CD4-positive, alpha-beta memory T cell (primary cell): ENCODE data around the gene HTR1D. TPM values are rescaled to one million over a fixed set of nuclear protein-coding genes. Genes with fewer than 3 reads are reported as not detected.
A peak's percentile ranks its signal among the peaks of the same experiment; 100 is the strongest.

Experiments used
- CTCF ChIA-PET: fragments of 350-600 bp; sonication (Branson Sonifier 250); formaldehyde crosslinking; loops from one replicate; lab custom pipeline; 2021; ENCODE audit warnings: inconsistent platforms; ENCODE audit not compliant: partially characterized antibody; lab: Charles Lee
- POLR2A ChIA-PET: fragments of 350-600 bp; sonication (Branson Sonifier 250); formaldehyde crosslinking; loops from one replicate; lab custom pipeline; 2021; ENCODE audit not compliant: partially characterized antibody; lab: Charles Lee
- DNase-seq, 5 donors: peaks; one replicate each; pipeline versions ENCODE4 v3.0.0 to v3.0.0-alpha.2; 2020 to 2022; ENCODE audit warnings: mixed read lengths in 1 of 5
- H3K27ac ChIP-seq: one replicate; pipeline ENCODE4 v1.7.0; 2013; ENCODE audit warnings: low read depth, low read length
- H3K27me3 ChIP-seq: 2 replicates; pipeline ENCODE4 v1.7.0; 2013; ENCODE audit warnings: mild to moderate bottlenecking, low read length, moderate library complexity; ENCODE audit not compliant: insufficient read depth
- H3K36me3 ChIP-seq: 2 replicates; pipeline ENCODE4 v1.7.0; 2013; ENCODE audit warnings: mild to moderate bottlenecking, low read length, moderate library complexity; ENCODE audit not compliant: insufficient read depth
- H3K4me1 ChIP-seq: 2 replicates; pipeline ENCODE4 v1.7.0; 2013; ENCODE audit warnings: mild to moderate bottlenecking, low read length, moderate library complexity; ENCODE audit not compliant: insufficient read depth
- H3K4me3 ChIP-seq, 2 donors: one replicate each; pipeline ENCODE4 v1.7.0; 2013; ENCODE audit warnings: low read length in 2 of 2, mild to moderate bottlenecking in 1 of 2
- H3K9me3 ChIP-seq, 2 donors: one replicate each; pipeline ENCODE4 v1.7.0; 2013; ENCODE audit warnings: low read length in 2 of 2, control low read depth in 1 of 2; ENCODE audit not compliant: control insufficient read depth in 1 of 2
- H3K27ac Mint-ChIP-seq, 7 donors: one replicate each; pipeline ENCODE4 v1.8.0; 2020 to 2021; ENCODE audit warnings: mixed read lengths in 7 of 7, mild to moderate bottlenecking in 6 of 7, inconsistent platforms in 3 of 7, moderate library complexity in 3 of 7
- H3K27me3 Mint-ChIP-seq, 2 donors: one replicate each; pipeline ENCODE4 v1.8.0; 2020 to 2021; ENCODE audit warnings: mixed read lengths in 2 of 2
- H3K36me3 Mint-ChIP-seq, 2 donors: one replicate each; pipeline ENCODE4 v1.8.0; 2020 to 2021; ENCODE audit warnings: mixed read lengths in 2 of 2, inconsistent platforms in 1 of 2, mild to moderate bottlenecking in 1 of 2
- H3K4me1 Mint-ChIP-seq, 4 donors: one replicate each; pipeline ENCODE4 v1.8.0; 2020 to 2021; ENCODE audit warnings: mixed read lengths in 4 of 4, mild to moderate bottlenecking in 1 of 4
- H3K4me3 Mint-ChIP-seq, 8 donors: one replicate each; pipeline ENCODE4 v1.8.0; 2020 to 2021; ENCODE audit warnings: mixed read lengths in 8 of 8, mild to moderate bottlenecking in 7 of 8, moderate library complexity in 6 of 8, inconsistent platforms in 3 of 8
- H3K9me3 Mint-ChIP-seq, 8 donors: one replicate each; pipeline ENCODE4 v1.8.0; 2020 to 2021; ENCODE audit warnings: mixed read lengths in 8 of 8, mild to moderate bottlenecking in 5 of 8, inconsistent platforms in 3 of 8, moderate library complexity in 1 of 8
- intact Hi-C: fragments of 100-400 bp; cut with micrococcal nuclease; formaldehyde crosslinking; loops from one replicate; pipeline ENCODE4 v1.15.1; 2023
- polyA plus RNA-seq, 2 donors: library from polyadenylated mRNA; unstranded; fragments of 300-500 nt; fragmentation: Illumina TruSeq; gene quantifications; one replicate each; pipeline ENCODE4 v1.2.3, GENCODE V29; 2021
- total RNA-seq, 2 experiments: library from RNA; stranded (reverse); gene quantifications; one replicate each; pipeline ENCODE4 v1.2.3, GENCODE V29; 2021

HTR1D gene
- total and polyA plus RNA-seq, 4 experiments from 2014 or later: not detected

- Histone ChIP-seq H3K4me1 (peaks cover 14% of the 10 kb centered on the region), H3K27ac (no peak overlapping the region), H3K27me3 (no peaks in the 10 kb centered on the region), H3K9me3 (no peaks in the 10 kb centered on the region), H3K4me3 (peak overlapping the region in 1 of 2 donors; percentile 41), H3K36me3 (no peaks in the 10 kb centered on the region)
- Mint-ChIP-seq H3K27ac (peak overlapping the region in 1 of 7 donors; percentile 46), H3K36me3 (no peaks in the 10 kb centered on the region), H3K27me3 (no peaks in the 10 kb centered on the region), H3K4me1 (peaks cover 6 to 17% (median 11%) of the 10 kb centered on the region in 4 donors), H3K4me3 (peak overlapping the region; percentile 68 to 87 (median 76)), H3K9me3 (no peaks in the 10 kb centered on the region)
- DNase-seq: no peak
- ChIA-PET CTCF (interaction anchor here (1.5 to 17.5 kb wide), 2 partner anchors 8 to 79 kb away, joined by 4 to 694 read pairs; partner anchors contain the start of gene LUZP1), POLR2A (interaction anchor here (0.8 to 1.4 kb wide), 6 partner anchors 29 to 78 kb away, joined by 3 to 6 read pairs (median 4); no protein-coding TSS in a partner anchor)
- intact Hi-C loops: no loop called here
Measured at GRCh38 chr1:23177031-23177430, 40.3 kb downstream of the HTR1D start.

GRCh38 chr1:23174426-23175110 is 42.7 kb downstream of the HTR1D start:
- Histone ChIP-seq H3K9me3 (no peaks in the 10 kb centered on the region), H3K27ac (no peak overlapping the region), H3K36me3 (no peaks in the 10 kb centered on the region), H3K4me3 (no peak overlapping the region), H3K4me1 (peaks cover 19% of the 10 kb centered on the region), H3K27me3 (no peaks in the 10 kb centered on the region)
- no peak overlapping the region for H3K27ac Mint-ChIP-seq
- intact Hi-C loops: no loop called here
- H3K4me1 Mint-ChIP-seq: peaks cover 9 to 23% (median 15%) of the 10 kb centered on the region in 4 donors
- no peaks in the 10 kb centered on the region for H3K36me3 Mint-ChIP-seq
- POLR2A ChIA-PET: no interaction called here
- no peaks in the 10 kb centered on the region for H3K27me3 Mint-ChIP-seq
- DNase-seq: no peak
- H3K9me3 Mint-ChIP-seq: no peaks in the 10 kb centered on the region
- H3K4me3 Mint-ChIP-seq: peak overlapping the region in 1 of 8 donors; percentile 23
- CTCF ChIA-PET: interaction anchor here (0.9 to 13.6 kb wide), 4 partner anchors 10 to 76 kb away, joined by 3 to 126 read pairs (median 8); no protein-coding TSS in a partner anchor

DNA sequence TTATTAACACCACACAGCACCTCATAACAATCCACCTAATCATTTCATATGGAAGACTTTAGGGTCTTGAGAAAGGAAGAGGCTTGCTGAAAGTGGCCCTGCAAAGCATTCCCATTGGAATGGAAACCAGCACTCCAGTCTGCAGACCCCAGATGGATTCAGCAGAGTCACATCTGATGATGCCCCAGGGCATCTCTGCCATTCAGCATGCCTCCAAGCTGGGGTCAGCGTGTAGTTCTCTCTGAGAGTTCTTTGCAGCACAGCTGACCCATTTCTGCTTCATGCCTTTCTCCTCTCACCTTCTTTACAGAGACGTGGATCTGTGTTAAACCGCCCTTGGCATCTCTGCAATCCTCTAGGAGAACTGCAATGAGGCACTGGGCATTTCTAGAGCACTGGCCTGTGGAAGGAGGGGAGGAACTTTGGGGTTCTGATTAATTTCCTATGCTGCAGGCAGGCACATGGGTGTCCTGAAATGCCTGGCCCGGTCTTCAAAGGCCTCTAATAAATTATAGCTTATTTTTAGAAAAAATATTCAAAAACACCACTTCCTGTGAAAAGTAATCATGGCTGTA is 46.0 kb downstream of the HTR1D start:
- Histone ChIP-seq H3K27ac (no peak overlapping the region), H3K4me3 (no peak overlapping the region), H3K4me1 (peaks cover 20% of the 10 kb centered on the region), H3K36me3 (no peaks in the 10 kb centered on the region), H3K27me3 (no peaks in the 10 kb centered on the region), H3K9me3 (no peaks in the 10 kb centered on the region)
- Mint-ChIP-seq H3K27ac (no peak overlapping the region), H3K27me3 (no peaks in the 10 kb centered on the region), H3K36me3 (peaks cover 0 to 4% of the 10 kb centered on the region in 2 donors), H3K9me3 (no peaks in the 10 kb centered on the region), H3K4me3 (no peak overlapping the region), H3K4me1 (peaks cover 16 to 38% (median 27%) of the 10 kb centered on the region in 4 donors)
- ChIA-PET CTCF (interaction anchor here (1.0 to 13.6 kb wide), 3 partner anchors 13 to 72 kb away, joined by 3 to 126 read pairs (median 3); no protein-coding TSS in a partner anchor), POLR2A (interaction anchor here (1.0 to 2.9 kb wide), 2 partner anchors 52 to 68 kb away, joined by 3 to 11 read pairs; no protein-coding TSS in a partner anchor)
- no peak for DNase-seq
- intact Hi-C loops: no loop called here

DNA sequence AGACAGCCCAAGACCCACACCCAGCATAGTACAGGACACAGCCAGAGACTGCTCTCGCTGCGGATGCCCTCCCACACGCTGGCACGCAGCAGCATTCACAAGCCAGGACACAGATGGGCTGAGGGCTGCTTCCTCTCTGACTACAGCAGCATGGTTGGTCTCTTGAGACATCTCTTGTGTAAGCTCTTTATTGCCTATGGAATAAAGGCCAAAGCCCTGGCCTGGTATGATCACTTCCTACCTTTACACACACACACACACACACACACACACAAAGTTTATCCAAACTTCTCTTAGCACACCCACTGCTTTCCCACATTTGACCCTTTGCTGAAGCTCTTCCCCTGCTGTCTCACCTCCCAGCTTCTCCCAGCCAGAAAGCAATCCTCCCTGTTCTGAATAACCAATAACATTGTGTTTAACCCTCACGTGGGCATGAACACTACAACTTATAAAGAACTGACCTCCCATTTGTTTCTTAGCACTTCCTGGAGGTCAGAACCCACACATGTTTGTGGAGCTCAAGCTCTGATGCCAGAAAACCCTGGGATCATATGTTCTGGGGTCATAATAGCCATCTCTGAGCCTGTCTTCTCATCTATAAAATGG is 47.5 kb downstream of the HTR1D start:
- ChIA-PET POLR2A (interaction anchor here (1.0 to 3.5 kb wide), 8 partner anchors 9 to 199 kb away, joined by 3 to 40 read pairs (median 8); partner anchors contain the start of gene HNRNPR), CTCF (interaction anchor here (1.1 to 13.6 kb wide), 4 partner anchors 8 to 70 kb away, joined by 4 to 126 read pairs (median 4); no protein-coding TSS in a partner anchor)
- no peaks in the 10 kb centered on the region for H3K27me3 ChIP-seq
- no peaks in the 10 kb centered on the region for H3K27me3 Mint-ChIP-seq
- H3K4me3 Mint-ChIP-seq: peak overlapping the region; percentile 60 to 98 (median 97)
- DNase-seq: no peak
- intact Hi-C loops: loop anchor here (2.0 to 5.0 kb wide), 2 partner anchors 51 to 153 kb away; partner anchors contain the start of genes KDM1A and TEX46
- H3K4me1 Mint-ChIP-seq: peaks cover 23 to 46% (median 33%) of the 10 kb centered on the region in 4 donors
- no peak overlapping the region for H3K4me3 ChIP-seq
- no peaks in the 10 kb centered on the region for H3K9me3 ChIP-seq
- peaks cover 23% of the 10 kb centered on the region for H3K4me1 ChIP-seq
- peaks cover 0 to 4% of the 10 kb centered on the region in 2 donors for H3K36me3 Mint-ChIP-seq
- H3K36me3 ChIP-seq: no peaks in the 10 kb centered on the region
- no peaks in the 10 kb centered on the region for H3K9me3 Mint-ChIP-seq
- no peak overlapping the region for H3K27ac ChIP-seq
- H3K27ac Mint-ChIP-seq: peak overlapping the region; percentile 55 to 96 (median 72)

GRCh38 chr1:23169195-23169575 is 48.1 kb downstream of the HTR1D start:
- Histone ChIP-seq H3K27me3 (no peaks in the 10 kb centered on the region), H3K4me1 (peaks cover 23% of the 10 kb centered on the region), H3K27ac (no peak overlapping the region), H3K36me3 (no peaks in the 10 kb centered on the region), H3K4me3 (no peak overlapping the region), H3K9me3 (no peaks in the 10 kb centered on the region)
- intact Hi-C loops: loop anchor here (2.0 to 5.0 kb wide), 2 partner anchors 50 to 152 kb away; partner anchors contain the start of genes KDM1A and TEX46
- H3K36me3 Mint-ChIP-seq: peaks cover 0 to 4% of the 10 kb centered on the region in 2 donors
- H3K9me3 Mint-ChIP-seq: no peaks in the 10 kb centered on the region
- peaks cover 19 to 49% (median 32%) of the 10 kb centered on the region in 4 donors for H3K4me1 Mint-ChIP-seq
- no peaks in the 10 kb centered on the region for H3K27me3 Mint-ChIP-seq
- ChIA-PET CTCF (interaction anchor here (1.2 to 13.6 kb wide), 3 partner anchors 9 to 69 kb away, joined by 4 to 126 read pairs (median 4); no protein-coding TSS in a partner anchor), POLR2A (interaction anchor here (0.6 to 3.5 kb wide), 11 partner anchors 10 to 199 kb away, joined by 3 to 40 read pairs (median 7); partner anchors contain the start of genes HNRNPR and KDM1A)
- DNase-seq: no peak
- H3K27ac Mint-ChIP-seq: peak overlapping the region; percentile 22 to 96 (median 72)
- peak overlapping the region; percentile 95 to 98 (median 97) for H3K4me3 Mint-ChIP-seq

DNA sequence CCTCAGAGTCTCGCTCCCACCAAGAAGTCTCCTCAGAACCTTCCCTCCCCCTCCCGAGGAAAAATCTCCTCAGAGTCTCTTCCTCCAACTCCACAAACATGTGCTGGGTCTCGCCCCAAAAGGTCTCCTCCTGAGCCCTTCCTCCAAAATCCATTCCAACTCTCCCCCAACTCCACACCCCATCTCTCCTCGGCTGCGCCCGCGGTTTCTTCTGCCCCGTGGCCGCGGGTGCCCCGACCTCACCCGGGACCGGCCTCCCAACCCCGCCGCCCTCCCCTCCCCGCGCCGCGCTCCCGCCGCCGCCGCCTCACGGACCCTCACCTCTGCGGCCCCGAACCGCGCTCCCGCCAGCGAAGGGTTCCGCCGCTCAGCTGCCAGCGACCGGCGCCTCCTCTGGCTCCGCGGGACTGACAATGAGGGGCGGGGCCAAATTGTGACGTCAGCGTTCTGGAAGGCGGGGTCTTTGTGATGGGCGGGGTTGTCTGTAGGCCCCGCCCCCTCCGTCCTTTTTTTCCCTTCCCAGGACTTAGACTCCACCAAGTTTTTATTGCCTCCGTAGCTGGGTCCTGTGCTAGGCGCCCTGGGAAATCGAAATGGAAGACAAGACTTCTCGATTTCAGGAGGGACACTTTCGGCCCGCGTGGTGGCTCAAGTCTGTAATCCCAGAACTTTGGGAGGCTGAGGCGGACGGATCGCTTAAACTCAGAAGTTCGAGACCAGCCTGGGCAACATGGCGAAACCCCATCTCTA is 48.7 kb downstream of the HTR1D start, which contains the start of gene LUZP1:
TSS of gene LUZP1 (minus strand) at position 412 of the 750 bp plus-strand sequence.
- Histone ChIP-seq H3K9me3 (no peaks in the 10 kb centered on the region), H3K27ac (peak within 1 kb of the TSS; percentile 73), H3K4me1 (peaks cover 23% of the 10 kb centered on the region), H3K4me3 (peak within 1 kb of the TSS; percentile 72 to 76), H3K27me3 (no peaks in the 10 kb centered on the region), H3K36me3 (no peaks in the 10 kb centered on the region)
- H3K9me3 Mint-ChIP-seq: no peaks in the 10 kb centered on the region
- ChIA-PET POLR2A (interaction anchor here (0.6 to 3.5 kb wide), 10 partner anchors 10 to 200 kb away, joined by 3 to 40 read pairs (median 5); partner anchors contain the start of genes HNRNPR and KDM1A), CTCF (interaction anchor here (1.2 to 13.6 kb wide), 4 partner anchors 9 to 68 kb away, joined by 4 to 126 read pairs (median 6); no protein-coding TSS in a partner anchor)
- intact Hi-C loops: loop anchor here (1.0 to 5.0 kb wide), 3 partner anchors 50 to 151 kb away; partner anchors contain the start of genes KDM1A and TEX46
- peak within 1 kb of the TSS; percentile 88 to 98 (median 96) for H3K27ac Mint-ChIP-seq
- peak within 1 kb of the TSS; percentile 95 to 98 (median 97) for H3K4me3 Mint-ChIP-seq
- peaks cover 19 to 51% (median 32%) of the 10 kb centered on the region in 4 donors for H3K4me1 Mint-ChIP-seq
- peaks cover 0 to 4% of the 10 kb centered on the region in 2 donors for H3K36me3 Mint-ChIP-seq
- DNase-seq: peak; percentile 77 to 87 (median 80)
- H3K27me3 Mint-ChIP-seq: no peaks in the 10 kb centered on the region
